ENCODE data around the gene CD2.

CD2 gene, protein sequence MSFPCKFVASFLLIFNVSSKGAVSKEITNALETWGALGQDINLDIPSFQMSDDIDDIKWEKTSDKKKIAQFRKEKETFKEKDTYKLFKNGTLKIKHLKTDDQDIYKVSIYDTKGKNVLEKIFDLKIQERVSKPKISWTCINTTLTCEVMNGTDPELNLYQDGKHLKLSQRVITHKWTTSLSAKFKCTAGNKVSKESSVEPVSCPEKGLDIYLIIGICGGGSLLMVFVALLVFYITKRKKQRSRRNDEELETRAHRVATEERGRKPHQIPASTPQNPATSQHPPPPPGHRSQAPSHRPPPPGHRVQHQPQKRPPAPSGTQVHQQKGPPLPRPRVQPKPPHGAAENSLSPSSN

DNA sequence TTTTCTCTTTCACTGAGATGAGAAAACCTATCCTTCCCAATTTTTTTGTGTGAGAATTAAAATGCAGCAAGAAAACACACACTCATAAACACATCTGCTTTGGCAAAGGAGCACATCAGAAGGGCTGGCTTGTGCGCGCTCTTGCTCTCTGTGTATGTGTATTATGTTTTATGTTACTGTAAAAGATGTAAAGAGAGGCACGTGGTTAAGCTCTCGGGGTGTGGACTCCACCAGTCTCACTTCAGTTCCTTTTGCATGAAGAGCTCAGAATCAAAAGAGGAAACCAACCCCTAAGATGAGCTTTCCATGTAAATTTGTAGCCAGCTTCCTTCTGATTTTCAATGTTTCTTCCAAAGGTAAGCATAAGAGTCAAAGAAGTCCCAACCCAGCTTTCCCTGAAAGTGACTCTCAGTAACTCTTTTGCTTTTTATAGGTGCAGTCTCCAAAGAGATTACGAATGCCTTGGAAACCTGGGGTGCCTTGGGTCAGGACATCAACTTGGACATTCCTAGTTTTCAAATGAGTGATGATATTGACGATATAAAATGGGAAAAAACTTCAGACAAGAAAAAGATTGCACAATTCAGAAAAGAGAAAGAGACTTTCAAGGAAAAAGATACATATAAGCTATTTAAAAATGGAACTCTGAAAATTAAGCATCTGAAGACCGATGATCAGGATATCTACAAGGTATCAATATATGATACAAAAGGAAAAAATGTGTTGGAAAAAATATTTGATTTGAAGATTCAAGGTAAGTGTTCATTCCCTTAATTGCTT lies at the start of gene CD2:
CD2 (plus strand) TSS at position 233 of the 780 bp plus-strand sequence; CDS start at position 296, 63 bp downstream.
- DNase-seq = peak; percentile 82

DNA sequence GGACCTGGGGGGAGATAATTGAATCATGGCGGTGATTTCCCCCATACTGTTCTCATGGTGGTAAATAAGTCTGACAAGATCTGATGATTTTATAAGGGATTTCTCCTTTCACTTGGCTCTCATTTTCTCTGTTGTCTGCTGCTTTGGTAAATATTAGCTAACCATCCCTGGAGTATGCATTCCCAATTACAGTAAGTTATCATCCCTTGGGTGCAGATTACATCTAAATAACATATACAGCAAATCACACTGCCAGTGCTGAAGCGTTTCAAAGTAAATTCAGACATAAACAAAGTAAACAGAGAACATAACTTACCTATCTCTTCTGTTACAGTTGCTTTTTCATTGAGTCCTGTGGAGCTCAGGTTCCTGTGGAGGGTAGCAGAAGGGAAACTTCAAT lies 48.1 kb upstream of the CD2 start:
- DNase-seq = no peak

DNA sequence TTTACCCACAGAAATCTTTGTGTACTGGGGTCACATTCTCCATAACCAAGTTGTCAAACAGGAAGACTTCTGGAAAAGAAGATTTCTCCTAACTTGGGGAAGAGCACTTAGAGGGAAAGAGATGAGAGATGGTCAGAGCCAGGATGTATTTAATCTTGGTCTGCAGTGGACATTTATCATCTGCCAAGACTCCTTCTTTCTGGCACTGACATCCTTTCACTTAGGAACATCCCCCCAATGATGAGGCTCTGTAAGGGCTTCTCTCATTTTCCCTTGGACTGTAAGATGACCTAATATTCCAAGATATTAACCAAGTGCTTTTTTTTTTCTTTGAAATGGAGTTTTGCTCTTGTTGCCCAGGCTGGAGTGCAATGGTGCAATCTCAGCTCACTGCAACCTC lies 47.4 kb upstream of the CD2 start:
- DNase-seq = no peak

DNA sequence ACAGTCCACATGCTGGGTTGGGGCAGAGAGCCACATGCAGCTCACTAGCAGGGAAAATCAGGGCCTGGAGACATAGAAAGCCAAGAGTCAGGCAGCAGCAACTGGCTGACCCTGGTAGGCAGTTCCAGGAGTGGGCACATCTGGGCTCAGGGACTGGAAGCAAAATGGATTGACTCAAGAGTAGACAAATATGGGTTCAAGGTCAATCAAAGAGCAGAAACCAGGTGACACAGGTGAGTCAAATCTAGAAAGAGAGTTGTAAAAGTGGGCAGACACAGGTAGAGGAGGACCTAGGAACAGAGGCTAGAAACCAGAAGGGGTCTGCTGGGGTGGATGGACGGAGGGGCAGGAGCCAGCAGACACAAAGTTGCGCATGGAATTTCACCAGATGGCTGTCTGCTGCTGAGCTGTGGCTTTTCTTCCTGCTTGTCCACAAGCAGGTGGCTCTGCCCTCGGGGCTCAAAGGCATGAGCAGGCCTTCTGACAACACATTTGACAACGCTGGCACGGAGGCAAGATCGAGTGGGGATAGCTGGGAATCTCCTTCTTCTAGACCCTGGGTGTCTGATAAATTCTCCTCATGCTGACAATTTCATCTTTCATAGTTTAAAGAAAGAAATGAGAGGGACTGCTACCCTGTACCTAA lies 45.9 kb upstream of the CD2 start:
- DNase-seq = no peak

DNA sequence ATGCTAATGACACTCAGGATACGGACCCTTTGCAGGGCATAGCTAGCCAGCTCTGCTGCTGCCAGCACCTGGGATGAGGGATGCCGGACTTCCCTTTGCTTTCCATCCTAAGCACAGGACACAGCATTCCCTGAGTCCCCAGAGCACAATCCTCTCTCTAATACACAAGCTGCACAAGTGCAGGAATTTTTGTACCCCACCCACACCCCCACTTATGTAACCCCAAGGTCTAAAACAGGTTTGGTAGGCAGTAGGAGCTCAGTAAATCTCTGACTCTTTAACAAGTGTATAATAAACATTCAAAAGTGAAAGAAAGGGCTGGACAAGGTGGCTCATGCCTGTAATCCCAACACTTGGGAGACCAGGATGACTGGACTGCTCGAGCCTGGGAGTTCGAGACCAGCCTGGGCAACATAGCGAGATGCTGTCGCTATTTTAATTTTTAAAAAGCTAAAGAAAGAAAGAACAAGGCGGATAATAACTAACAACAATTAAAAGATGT lies 44.5 kb upstream of the CD2 start:
- DNase-seq = no peak

DNA sequence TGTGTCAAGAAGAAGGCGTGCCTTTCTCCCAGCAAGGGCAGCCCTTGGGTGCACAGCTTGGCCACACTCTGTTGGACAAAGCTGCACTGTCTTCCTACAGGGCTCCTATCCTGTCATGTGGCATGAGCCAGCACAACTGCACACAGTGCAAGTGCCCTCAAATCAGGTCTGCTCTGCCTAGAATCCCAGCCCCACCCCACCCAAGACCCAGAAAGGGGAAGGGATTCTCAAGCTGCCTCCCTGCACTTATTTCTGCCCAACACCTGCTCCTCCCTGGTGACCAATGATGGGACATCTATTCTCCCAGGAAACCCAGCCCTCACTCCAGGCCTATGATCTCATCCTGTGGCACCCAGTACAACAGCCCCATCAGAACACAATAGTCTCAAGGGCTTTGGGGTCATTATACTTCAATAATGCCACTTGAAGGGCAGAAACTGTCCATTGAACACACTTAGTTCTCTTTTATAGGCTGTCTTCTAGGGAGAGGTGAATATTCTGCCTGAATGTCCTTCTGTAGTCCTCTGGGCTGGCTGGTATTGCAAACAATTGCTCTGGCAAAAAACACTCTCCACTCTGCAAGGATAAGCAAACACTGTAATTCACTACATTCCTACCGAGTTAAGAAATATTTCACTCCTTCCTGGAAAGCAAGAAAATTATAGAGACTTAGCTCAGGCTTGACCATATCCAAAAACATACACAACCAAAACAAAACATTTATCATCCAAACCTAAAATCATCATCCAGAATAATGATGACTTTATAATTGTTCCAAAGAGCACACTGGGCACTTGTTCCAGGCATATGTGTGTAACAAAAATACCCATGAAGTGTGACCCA lies 43.6 kb upstream of the CD2 start:
- DNase-seq = no peak

GRCh38 chr1:116711263-116711840 lies 42.9 kb upstream of the CD2 start:
- DNase-seq = no peak

- no peak for DNase-seq
These were observed 41.7 kb upstream of the CD2 start for GRCh38 chr1:116712510-116712909.

DNA sequence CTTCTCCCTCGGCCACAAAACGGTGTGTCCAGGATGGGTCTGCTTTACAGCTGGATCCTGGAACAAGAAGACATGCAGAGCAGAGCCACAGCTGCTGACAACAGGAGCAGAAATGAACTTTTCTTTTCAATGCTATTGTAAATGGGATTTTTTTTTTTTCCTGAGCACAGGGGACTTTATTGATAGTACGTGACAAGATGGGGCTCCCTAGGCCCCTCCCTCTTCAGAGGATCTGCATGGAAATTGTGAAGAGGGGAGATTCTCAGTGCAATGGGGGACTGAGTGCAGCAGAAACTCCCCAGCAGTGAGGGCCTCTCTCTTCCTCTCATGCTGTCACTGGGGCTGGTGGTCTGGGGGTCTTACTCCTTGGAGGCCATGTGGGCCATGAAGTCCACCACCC lies 40.8 kb upstream of the CD2 start:
- no peak for DNase-seq

DNA sequence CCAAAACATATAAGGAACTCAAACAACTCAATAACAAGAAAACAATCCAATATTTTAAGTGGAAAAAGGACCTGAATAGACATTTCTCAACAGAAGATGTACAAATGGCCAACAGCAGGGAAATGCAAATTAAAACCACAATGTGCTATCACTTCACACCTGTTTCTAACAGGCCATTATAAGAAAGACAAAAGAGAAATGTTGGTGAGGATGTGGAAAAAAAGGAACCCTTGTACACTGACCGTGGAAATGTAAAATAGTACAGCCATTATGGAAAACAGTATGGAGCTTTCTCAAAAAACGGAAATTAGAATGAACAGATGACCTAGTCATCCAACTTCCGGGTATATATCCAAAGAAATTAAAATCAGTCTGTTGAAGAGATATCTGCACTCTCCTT lies 37.8 kb upstream of the CD2 start:
- DNase-seq = no peak

DNA sequence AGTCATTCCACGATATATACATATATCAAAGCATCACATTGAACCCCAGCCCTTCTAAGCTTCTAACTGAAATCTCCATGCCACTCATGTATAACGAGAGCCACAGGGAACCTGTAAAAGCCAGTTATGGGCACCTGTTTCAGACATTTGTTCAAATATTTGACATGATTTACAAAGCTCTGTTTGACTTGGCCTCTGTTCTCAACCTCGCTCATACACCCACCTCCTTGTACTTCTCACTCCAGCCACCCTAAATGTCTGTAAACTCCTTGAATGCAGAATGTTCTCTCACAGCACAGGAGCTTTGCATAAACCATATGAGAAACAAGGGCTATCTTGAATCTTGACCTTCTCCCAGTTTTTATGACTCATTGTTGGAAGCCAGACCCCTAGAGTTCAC lies 36.9 kb upstream of the CD2 start:
- no peak for DNase-seq

- no peak for DNase-seq
These were observed 33.7 kb upstream of the CD2 start for GRCh38 chr1:116720364-116721038.

- DNase-seq = no peak
These were observed 33.2 kb upstream of the CD2 start for GRCh38 chr1:116721039-116721405.

DNA sequence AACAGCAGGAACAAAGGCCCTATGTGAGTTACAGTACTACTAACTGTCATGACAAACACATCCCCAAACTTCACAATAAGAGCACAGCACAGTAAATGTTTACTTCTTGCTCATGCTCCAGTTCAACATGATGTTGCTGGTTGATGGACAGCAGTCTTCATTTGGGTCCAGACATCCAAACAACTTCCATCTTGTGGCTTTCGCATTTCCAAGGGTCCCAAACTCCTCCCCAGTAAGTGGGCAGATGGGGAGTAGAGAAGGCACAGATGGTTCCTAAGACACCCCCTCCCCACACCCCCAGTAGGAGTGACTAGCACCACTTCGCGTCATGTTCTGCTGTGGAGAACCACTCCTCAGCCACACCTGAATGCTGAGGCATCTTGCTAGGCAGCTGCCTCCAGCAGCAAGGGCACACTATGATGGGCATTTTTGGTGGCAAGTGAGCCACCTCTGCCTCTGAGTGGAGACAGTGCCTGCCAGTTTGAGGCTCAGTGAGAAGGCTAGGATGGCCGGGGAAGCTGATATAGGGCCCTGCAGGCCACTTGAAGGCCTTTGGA lies 32.7 kb upstream of the CD2 start:
- DNase-seq = peak; percentile 53

- no peak for DNase-seq
These were observed 32.0 kb upstream of the CD2 start for GRCh38 chr1:116722016-116722838.

DNA sequence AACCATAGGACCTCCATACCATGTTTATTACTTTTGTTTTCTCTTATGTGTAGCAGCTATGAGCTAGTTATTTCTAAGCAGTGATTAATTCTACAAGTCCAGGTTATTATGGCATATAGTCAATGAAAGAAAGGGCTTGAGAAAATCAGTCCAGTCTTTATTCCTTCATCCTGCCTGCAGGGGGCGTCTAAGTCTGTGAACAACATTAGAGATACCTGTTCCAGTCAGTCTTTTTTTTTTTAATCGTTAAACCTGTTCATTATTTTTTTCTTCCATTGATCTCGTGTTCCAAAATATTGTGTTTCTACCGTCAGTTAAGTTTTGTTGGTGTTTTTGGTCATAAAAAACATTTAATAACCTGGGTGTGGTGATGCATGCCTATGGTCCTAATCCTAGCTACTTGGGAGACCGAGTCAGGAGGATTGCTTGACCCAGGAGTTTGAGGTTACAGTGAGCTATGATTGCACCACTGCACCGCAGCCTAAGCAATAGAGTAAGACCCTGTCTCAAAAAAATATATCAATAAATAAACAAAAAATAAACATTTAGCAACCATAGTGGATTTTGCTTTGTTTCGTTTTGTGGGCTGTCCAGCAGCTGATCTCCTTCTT lies 29.4 kb upstream of the CD2 start:
- DNase-seq = peak; percentile 90

DNA sequence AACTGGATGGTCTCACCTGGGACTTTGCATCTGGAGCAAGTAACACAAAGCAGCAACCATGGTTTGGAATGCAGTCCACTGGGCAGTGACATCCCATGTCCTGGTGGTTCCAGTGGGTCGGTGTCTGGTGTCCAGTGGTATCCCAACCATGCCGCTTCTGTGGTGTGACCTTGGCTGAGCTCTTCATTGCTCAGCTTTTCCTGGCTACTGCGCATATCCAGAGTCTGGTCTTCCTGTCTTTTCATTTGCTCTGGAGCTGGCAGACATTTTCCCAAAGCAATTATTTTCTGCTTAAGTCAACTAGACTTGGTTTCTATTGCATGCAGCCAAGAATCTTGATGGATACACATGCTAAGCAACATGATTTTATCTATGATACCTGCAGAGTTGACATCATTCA lies 28.4 kb upstream of the CD2 start:
- no peak for DNase-seq

GRCh38 chr1:116726872-116727820 lies 27.1 kb upstream of the CD2 start:
- no peak for DNase-seq

- DNase-seq = no peak
These were observed 22.8 kb upstream of the CD2 start for GRCh38 chr1:116731439-116731838.

All from activated effector memory CD4-positive, alpha-beta T cell treated with anti-CD3 and anti-CD28 coated beads, Interleukin-2, amount 50 U/mL, for 16 hours (primary cell).